ENCODE results near the gene YLPM1.

- no peak for TF ChIP-seq CTCF (IDR thresholded peaks at IDR 0.05 in 2 of 3, conservative IDR thresholded peaks at IDR 0.05 in 1 of 3; ENCODE audit: control insufficient read depth in 2 of 3, extremely low read depth in 1 of 3, insufficient read depth in 1 of 3, low read depth in 3 of 3, low read length in 3 of 3)
- no peak for TF ChIP-seq SIN3A (IDR thresholded peaks at IDR 0.05; ENCODE audit: low read depth, low read length)
These were observed 84.0 kb downstream of the YLPM1 start for GRCh38 chr14:74846968-74847665.
